Naive B cell (primary cell): ENCODE measurements around the gene TMEM63B. TPM values are rescaled to one million over a fixed set of nuclear protein-coding genes. Genes with fewer than 3 reads are reported as not detected.
"Not testable (repeated sequence)": the region's sequence is repeated elsewhere in the genome, so short reads cannot be mapped to it uniquely, and the experiment has no call there.

Experiments used
- ATAC-seq, 2 donors: fragments of 150-1000 bp; cut with Tn5 transposase; 2 replicates each; pipeline ENCODE4 v1.10.0; 2021; ENCODE audit warnings: low read depth in 2 of 2, mild to moderate bottlenecking in 2 of 2, moderate library complexity in 2 of 2
- DNase-seq: peaks from one replicate; pipeline ENCODE4 v3.0.0; 2022
- H3K27ac Mint-ChIP-seq, 6 donors: one replicate each; pipeline ENCODE4 v1.8.0; 2020 to 2022; ENCODE audit warnings: mild to moderate bottlenecking in 6 of 6, mixed read lengths in 6 of 6, moderate library complexity in 5 of 6, inconsistent platforms in 2 of 6
- H3K27me3 Mint-ChIP-seq, 3 donors: one replicate each; pipeline ENCODE4 v1.8.0; 2021 to 2022; ENCODE audit warnings: mixed read lengths in 3 of 3, mild to moderate bottlenecking in 1 of 3
- H3K36me3 Mint-ChIP-seq, 2 donors: one replicate each; pipeline ENCODE4 v1.8.0; 2020 to 2022; ENCODE audit warnings: mixed read lengths in 2 of 2, inconsistent platforms in 1 of 2, mild to moderate bottlenecking in 1 of 2
- H3K4me1 Mint-ChIP-seq, 3 donors: one replicate each; pipeline ENCODE4 v1.8.0; 2020 to 2022; ENCODE audit warnings: mixed read lengths in 3 of 3, inconsistent platforms in 1 of 3, mild to moderate bottlenecking in 1 of 3, moderate library complexity in 1 of 3
- H3K4me3 Mint-ChIP-seq, 8 donors: one replicate each; pipeline ENCODE4 v1.8.0; 2020 to 2022; ENCODE audit warnings: mild to moderate bottlenecking in 8 of 8, mixed read lengths in 8 of 8, moderate library complexity in 8 of 8, inconsistent platforms in 2 of 8
- H3K9me3 Mint-ChIP-seq, 7 donors: one replicate each; pipeline ENCODE4 v1.8.0; 2020 to 2022; ENCODE audit warnings: mixed read lengths in 7 of 7, mild to moderate bottlenecking in 5 of 7, inconsistent platforms in 2 of 7, moderate library complexity in 1 of 7
- polyA plus RNA-seq, 6 donors: library from polyadenylated mRNA; unstranded; fragments of 300-500 nt; fragmentation: Illumina TruSeq; gene quantifications; one replicate each; pipeline ENCODE4 v1.2.3, GENCODE V29; 2021; ENCODE audit warnings: low read depth in 6 of 6

TMEM63B gene
- polyA plus RNA-seq, 6 donors from 2014 or later, result 0.38 to 1.6 (median 0.50) TPM; not detected in 1

DNA sequence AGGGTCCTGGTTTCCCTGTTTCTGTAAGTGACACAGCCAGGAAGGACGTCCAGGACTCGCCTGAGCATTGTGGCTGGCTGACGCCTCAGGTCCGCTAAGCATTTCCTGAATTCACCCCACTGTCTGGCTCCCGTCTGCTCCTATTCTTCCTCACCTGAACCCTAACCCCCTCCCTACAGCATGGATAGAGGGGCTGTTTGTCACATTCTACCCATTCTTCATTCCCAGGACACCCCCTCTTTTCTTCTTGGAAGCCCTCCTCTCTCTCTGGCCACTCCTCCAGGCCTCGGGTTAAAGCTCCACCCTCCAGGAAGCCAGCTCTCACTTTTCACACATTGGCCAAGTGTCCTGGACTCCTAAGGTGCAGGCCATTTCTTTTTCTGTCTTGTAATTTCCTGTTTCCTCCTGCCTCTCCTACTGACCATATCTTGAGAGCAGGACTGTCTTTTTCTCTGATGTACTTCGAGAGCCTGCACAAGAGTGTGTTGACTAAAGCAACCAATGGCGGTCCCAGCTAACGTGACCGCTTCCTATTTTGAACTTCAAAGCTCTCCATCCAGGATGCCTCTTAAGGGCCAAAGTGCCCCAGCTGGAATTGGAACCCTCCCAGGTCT, 65.2 kb downstream of the TMEM63B start:
- ATAC-seq (no peak), DNase-seq (no peak)
- Mint-ChIP-seq H3K27me3 (peaks cover 5 to 25% (median 22%) of the 10 kb centered on the region in 3 donors), H3K27ac (peak overlapping the region in 1 of 6 donors; percentile 2), H3K4me1 (peaks cover 0 to 2% (median 0%) of the 10 kb centered on the region in 3 donors), H3K4me3 (peak overlapping the region in 1 of 8 donors; percentile 32), H3K36me3 (no peaks in the 10 kb centered on the region), H3K9me3 (no peaks in the 10 kb centered on the region)

DNA sequence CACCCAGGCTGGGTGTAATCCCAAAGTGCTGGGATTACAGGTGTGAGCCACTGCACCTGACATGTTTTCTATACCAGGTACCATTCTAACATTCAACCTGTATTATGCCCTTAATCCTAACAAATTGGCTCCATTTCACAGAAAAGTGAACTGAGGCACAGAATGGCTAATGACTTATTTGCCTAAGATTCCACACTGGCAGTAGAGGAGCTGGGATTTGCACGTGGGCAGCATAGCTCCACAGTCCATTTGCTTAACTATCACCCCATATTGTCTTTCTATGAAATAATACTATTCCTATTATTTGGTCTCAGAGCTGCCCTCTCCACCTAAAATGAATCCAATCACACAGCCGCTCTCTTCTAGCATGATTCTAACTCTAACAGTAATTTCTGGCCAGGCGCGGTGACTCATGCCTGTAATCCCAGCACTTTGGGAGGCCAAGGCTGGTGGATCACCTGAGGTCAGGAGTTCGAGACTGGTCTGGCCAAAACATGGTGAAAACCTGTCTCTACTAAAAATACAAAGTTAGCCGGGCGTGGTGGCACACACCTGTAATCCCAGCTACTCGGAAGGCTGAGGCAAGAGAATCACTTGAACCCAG, 66.1 kb downstream of the TMEM63B start:
- H3K4me1 Mint-ChIP-seq, result peaks cover 0 to 2% (median 0%) of the 10 kb centered on the region in 3 donors
- no peaks in the 10 kb centered on the region for H3K9me3 Mint-ChIP-seq
- H3K4me3 Mint-ChIP-seq, result no peak overlapping the region
- DNase-seq (no peak), ATAC-seq (no peak)
- H3K27me3 Mint-ChIP-seq, result peaks cover 5 to 25% (median 22%) of the 10 kb centered on the region in 3 donors
- no peak overlapping the region for H3K27ac Mint-ChIP-seq
- no peaks in the 10 kb centered on the region for H3K36me3 Mint-ChIP-seq

DNA sequence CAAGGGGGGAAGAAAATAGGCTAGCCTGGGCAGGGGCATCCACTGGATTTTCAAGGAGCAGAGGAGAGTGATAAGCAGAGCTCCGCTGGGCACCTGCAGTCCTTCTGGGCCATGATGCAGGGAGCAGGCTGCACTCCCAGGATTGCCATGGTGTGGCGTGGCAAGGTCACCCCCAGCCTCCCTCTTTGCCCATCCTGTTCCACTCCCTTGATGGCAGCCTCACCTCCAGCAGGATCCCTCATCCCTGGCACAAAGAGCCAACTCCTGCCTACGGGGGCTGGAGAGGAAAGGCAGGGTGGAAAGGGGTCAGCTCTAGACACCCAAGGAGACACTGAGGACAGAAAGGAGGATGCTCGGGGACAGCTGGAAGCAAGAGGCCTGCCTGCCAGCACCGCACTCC, 67.0 kb downstream of the TMEM63B start:
- no peak for DNase-seq
- Mint-ChIP-seq H3K4me1 (peaks cover 0 to 2% (median 0%) of the 10 kb centered on the region in 3 donors), H3K27me3 (peaks cover 5 to 25% (median 22%) of the 10 kb centered on the region in 3 donors), H3K36me3 (no peaks in the 10 kb centered on the region), H3K27ac (no peak overlapping the region), H3K4me3 (no peak overlapping the region), H3K9me3 (no peaks in the 10 kb centered on the region)
- no peak for ATAC-seq

DNA sequence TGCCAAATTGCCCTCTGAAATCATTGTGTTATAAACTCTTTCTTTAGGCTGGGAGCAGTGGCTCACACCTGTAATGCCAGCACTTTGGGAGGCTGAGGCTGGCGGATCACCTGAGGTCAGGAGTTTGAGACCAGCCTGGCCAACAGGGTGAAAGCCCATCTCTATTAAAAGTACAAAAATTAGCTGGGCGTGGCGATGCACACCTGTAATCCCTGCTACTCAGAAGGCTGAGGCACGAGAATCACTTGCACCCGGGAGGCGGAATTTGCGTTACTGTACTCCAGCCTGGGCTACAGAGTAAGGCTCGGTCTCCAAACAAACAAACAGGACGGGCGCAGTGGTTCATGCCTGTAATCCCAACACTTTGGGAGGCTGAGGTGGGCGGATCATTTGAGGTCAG, 69.0 kb downstream of the TMEM63B start:
- not testable (repeated sequence) for DNase-seq, H3K4me1 Mint-ChIP-seq, H3K27ac Mint-ChIP-seq, H3K9me3 Mint-ChIP-seq, H3K36me3 Mint-ChIP-seq, ATAC-seq, H3K4me3 Mint-ChIP-seq
- peaks cover 5 to 30% (median 26%) of the 10 kb centered on the region in 3 donors for H3K27me3 Mint-ChIP-seq

DNA sequence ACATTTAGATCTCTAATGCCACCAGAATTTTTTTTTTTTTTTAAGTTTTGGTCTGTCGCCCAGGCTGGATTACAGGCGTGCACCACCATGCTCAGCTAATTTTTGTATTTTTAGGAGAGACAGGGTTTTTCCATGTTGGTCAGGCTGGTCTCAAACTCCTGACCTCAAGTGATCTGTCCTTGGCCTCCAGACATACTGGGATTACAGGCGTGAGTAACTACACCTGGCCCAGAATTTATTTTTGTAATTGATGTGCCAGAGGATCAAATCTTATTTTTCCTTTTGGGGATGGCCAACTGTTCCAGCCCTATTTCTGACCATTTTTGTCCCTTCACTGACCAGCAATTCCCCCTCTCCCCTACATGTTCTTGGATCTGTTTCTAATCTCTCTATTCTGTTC, 71.3 kb downstream of the TMEM63B start:
- Mint-ChIP-seq H3K36me3 (no peaks in the 10 kb centered on the region), H3K4me3 (no peak overlapping the region)

DNA sequence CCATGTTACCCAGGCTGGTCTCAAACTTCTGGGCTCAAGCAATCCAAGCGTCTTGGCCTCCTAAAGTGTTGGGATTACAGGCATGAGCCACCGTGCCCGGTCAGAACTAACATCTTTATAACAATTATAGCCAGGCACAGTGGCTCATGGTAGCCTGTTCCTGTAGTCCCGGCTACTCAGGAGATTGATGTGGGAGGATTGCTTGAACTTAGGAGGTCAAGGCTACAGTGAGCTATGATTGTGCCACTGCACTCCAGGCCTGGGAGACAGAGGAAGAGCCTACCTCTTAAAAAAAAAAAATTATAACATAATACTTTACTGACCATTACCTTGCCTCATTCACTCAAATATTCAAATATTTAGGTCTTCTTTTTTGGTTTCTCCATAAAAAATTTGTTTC, 72.5 kb downstream of the TMEM63B start:
- no peak overlapping the region for H3K4me3 Mint-ChIP-seq
- no peaks in the 10 kb centered on the region for H3K4me1 Mint-ChIP-seq
- DNase-seq, result no peak
- peaks cover 0 to 9% (median 5%) of the 10 kb centered on the region in 3 donors for H3K27me3 Mint-ChIP-seq
- H3K27ac Mint-ChIP-seq, result no peak overlapping the region
- no peaks in the 10 kb centered on the region for H3K36me3 Mint-ChIP-seq
- no peaks in the 10 kb centered on the region for H3K9me3 Mint-ChIP-seq
- ATAC-seq, result no peak

More for the DNA sequence above, 71.3 kb downstream of the TMEM63B start:
- DNase-seq, result no peak
- Mint-ChIP-seq H3K4me1 (no peaks in the 10 kb centered on the region), H3K9me3 (no peaks in the 10 kb centered on the region), H3K27ac (no peak overlapping the region), H3K27me3 (peaks cover 0 to 15% (median 13%) of the 10 kb centered on the region in 3 donors)
- ATAC-seq, result no peak

DNA sequence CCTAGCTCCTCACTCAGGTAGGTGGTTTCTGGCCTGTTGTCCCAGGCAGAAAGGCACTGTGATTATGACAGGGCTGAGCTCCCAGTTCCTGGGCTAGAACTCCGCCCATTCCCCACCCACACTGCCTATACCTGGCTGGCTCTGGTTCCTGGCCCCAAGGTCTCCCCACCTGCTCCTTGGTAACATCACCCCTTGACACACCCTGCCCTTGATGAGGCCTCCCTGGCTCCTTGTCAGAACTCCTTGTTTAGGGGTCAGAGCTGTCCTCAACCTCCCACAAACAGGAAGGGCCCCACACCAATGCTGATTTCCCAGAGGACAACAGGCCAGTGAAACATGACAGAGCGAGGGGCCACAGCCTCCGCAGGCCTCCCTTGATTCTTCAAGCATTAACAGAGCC, 73.8 kb downstream of the TMEM63B start:
- ATAC-seq, result no peak
- Mint-ChIP-seq H3K27ac (no peak overlapping the region), H3K4me1 (no peaks in the 10 kb centered on the region), H3K9me3 (no peaks in the 10 kb centered on the region), H3K4me3 (no peak overlapping the region), H3K36me3 (no peaks in the 10 kb centered on the region), H3K27me3 (peaks cover 0 to 9% (median 5%) of the 10 kb centered on the region in 3 donors)
- DNase-seq, result no peak

DNA sequence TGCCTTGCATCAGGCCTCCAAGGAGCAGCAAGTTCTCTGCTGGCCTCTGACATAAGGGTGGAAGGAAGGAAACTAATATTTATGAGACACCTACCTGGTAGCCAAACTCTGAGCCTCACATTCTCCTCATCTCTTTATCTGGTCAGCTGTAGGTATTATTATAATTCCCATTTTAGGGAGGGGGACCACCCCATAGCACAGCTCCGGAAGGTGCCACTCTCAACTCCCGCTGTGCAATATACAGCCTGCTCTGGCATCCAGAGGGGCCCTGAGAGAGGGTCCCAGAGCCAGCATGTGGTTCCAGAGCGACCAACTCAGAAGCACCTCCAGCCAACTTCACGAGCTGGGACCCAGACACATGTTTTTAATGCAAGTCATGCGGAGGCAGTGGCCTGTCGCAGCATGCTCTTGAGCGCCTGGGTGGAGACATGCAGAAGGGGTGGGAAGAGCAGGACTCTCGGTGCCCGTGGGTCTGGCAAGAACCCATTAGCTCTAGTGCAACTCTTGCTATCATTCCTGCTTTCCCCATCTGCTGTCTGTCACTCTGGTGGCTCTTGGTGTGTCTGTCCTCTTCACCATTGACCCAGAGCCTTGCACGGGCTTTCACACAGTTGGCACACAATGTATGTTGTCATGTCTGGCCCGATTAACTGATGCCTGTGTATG, 74.4 kb downstream of the TMEM63B start:
- peaks cover 0 to 9% (median 5%) of the 10 kb centered on the region in 3 donors for H3K27me3 Mint-ChIP-seq
- no peak for DNase-seq
- H3K4me1 Mint-ChIP-seq, result no peaks in the 10 kb centered on the region
- no peaks in the 10 kb centered on the region for H3K36me3 Mint-ChIP-seq
- ATAC-seq, result no peak
- no peaks in the 10 kb centered on the region for H3K9me3 Mint-ChIP-seq
- no peak overlapping the region for H3K4me3 Mint-ChIP-seq
- no peak overlapping the region for H3K27ac Mint-ChIP-seq

DNA sequence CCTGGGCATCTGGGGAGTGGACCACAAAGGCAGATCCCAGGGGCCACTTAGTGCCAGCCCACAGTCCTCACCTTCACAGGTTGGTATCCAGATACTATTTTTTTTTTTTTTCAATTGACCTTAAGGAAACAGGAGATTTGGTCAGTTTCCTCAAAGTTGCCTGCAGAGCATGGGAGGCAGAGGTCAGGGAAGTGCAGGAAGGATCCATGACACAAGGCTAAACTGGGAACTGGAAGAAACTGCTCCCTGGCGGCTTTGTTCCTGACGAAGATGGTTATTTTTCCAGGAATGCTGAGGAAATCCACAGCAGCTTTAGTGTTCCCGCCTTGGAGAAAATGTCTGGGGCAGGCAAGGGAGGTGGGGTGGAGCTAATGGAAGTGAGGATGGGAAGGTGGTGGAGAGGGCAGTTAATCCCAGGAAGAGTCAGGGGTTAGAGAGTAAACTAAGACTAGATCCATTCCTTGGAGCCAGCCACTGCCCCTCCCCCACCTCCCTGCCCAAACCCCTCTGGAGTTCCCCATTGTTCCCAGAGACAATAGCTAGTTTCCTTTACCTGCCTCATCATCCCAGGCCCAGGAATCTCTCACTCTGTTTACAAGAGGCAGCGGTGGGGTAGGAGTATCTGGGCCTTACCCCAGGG, 75.1 kb downstream of the TMEM63B start:
- DNase-seq (no peak), ATAC-seq (no peak)
- Mint-ChIP-seq H3K27me3 (peaks cover 0 to 9% (median 5%) of the 10 kb centered on the region in 3 donors), H3K36me3 (no peaks in the 10 kb centered on the region), H3K9me3 (no peaks in the 10 kb centered on the region), H3K4me1 (no peaks in the 10 kb centered on the region), H3K4me3 (no peak overlapping the region), H3K27ac (no peak overlapping the region)

DNA sequence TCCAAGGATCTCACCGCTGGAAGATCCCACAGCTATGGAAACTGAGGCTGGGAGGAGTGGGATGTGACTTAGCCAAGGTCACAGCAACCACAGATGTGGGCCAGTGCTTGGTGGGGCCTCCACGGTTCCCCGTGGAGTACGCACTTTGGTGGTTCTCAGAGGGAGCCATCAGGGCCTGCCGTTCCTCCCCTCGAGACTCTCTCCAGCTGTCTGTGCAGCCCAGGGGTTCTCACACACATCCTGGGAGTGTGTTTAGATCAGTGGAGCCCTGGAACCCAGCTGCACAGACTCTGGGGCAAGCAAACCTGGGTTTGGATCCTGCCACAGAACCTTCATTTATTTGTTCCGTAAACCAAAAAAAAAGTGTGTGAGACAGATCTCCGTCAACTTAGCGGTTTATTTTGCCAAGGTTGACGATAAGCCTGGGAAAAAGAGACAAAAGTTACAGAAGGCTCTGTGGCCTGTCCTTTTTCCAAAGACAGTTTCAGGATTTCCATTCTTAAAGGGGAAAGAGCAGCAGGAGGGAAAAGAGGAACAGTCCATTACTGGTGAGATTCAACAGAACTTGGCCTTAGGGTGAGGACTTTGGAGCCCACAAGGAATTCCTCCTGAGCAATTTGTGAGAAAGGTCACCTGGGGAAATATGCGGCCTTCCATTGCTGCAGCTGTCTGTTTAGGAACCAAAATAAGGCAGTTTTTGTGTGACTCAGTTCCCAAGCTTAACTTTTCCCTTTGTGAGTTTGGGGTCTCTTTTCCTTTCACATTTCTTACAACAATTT, 75.8 kb downstream of the TMEM63B start:
- H3K4me3 Mint-ChIP-seq, result no peak overlapping the region
- DNase-seq (no peak), ATAC-seq (no peak)
- H3K4me1 Mint-ChIP-seq, result no peaks in the 10 kb centered on the region
- H3K27me3 Mint-ChIP-seq, result peaks cover 0 to 13% (median 5%) of the 10 kb centered on the region in 3 donors
- H3K9me3 Mint-ChIP-seq, result no peaks in the 10 kb centered on the region
- no peaks in the 10 kb centered on the region for H3K36me3 Mint-ChIP-seq
- H3K27ac Mint-ChIP-seq, result no peak overlapping the region

DNA sequence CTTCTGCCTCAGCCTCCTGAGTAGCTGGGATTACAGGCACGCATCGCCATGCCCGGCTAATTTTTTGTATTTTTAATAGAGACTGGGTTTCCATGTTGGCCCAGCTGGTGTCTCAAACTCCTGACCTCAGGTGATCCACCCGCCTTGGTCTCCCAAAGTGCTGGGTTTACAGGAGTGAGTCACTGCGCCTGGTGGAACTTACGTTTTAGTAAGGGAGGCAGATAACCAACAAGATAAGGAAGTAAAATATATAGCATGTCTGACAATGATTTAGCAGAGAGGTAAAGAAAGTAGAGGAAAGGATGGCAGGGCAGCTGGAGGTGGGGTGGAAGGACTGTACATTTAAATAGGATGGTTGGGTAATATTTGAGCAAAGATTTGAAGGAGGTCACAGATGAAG, 76.6 kb downstream of the TMEM63B start:
- Mint-ChIP-seq H3K36me3 (no peaks in the 10 kb centered on the region), H3K27me3 (peaks cover 0 to 17% (median 5%) of the 10 kb centered on the region in 3 donors), H3K4me3 (no peak overlapping the region), H3K27ac (no peak overlapping the region), H3K9me3 (no peaks in the 10 kb centered on the region), H3K4me1 (no peaks in the 10 kb centered on the region)
- ATAC-seq, result no peak
- no peak for DNase-seq
